Gastroesophageal sphincter (tissue), 3 donors: ENCODE results near the gene PLXNB3.
"Not testable (repeated sequence)": the region's sequence is repeated elsewhere in the genome, so short reads cannot be mapped to it uniquely, and the experiment has no call there.

Source experiments
- EP300 ChIP-seq: sonication (generic); formaldehyde crosslinking; IDR thresholded peaks from one replicate; pipeline ENCODE4 v1.6.1; 2017; ENCODE audit warnings: antibody characterized with exemption, mild to moderate bottlenecking
- POLR2A ChIP-seq, 2 donors: fragments of 450-650 bp; IDR thresholded peaks; one replicate each; pipeline ENCODE4 v1.6.1; 2017; ENCODE audit warnings: antibody characterized with exemption in 2 of 2, mild to moderate bottlenecking in 2 of 2, moderate library complexity in 1 of 2
- POLR2AphosphoS5 ChIP-seq: sonication (generic); formaldehyde crosslinking; IDR thresholded peaks from one replicate; pipeline ENCODE4 v1.6.1; 2017; ENCODE audit warnings: antibody characterized with exemption
- TF ChIP-seq, protein P1 (sequence below), 4 experiments: fragments of 200-600 bp in 2 of 4; fragments of 450-650 bp in 2 of 4; sonication (generic) in 1 of 4; IDR thresholded peaks; one replicate each; pipeline ENCODE4 v1.5.1; 2017 to 2019; ENCODE audit warnings: antibody characterized with exemption in 4 of 4, mild to moderate bottlenecking in 2 of 4, moderate library complexity in 2 of 4

DNA sequence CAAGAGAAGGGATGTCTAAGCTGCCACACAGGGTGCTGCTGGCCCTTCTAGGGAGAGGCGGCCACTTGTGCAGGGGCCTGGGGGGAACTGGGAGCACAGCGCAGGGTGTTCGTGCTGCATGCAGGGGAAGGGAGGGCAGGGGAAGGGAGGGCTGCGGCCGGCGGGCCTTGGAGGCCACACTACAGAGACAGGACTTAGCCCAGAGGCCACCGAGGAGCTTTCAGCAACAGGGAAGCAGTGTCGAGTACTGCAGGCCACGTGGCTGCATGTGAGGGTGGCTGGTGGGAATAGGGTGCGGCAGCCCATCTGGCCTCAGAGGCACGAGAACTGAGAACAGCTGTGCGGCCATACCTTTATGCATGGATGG is 19.0 kb upstream of the PLXNB3 start:
- TF ChIP-seq, protein P1, sequence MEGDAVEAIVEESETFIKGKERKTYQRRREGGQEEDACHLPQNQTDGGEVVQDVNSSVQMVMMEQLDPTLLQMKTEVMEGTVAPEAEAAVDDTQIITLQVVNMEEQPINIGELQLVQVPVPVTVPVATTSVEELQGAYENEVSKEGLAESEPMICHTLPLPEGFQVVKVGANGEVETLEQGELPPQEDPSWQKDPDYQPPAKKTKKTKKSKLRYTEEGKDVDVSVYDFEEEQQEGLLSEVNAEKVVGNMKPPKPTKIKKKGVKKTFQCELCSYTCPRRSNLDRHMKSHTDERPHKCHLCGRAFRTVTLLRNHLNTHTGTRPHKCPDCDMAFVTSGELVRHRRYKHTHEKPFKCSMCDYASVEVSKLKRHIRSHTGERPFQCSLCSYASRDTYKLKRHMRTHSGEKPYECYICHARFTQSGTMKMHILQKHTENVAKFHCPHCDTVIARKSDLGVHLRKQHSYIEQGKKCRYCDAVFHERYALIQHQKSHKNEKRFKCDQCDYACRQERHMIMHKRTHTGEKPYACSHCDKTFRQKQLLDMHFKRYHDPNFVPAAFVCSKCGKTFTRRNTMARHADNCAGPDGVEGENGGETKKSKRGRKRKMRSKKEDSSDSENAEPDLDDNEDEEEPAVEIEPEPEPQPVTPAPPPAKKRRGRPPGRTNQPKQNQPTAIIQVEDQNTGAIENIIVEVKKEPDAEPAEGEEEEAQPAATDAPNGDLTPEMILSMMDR (IDR thresholded peaks at IDR 0.05), result not testable (repeated sequence)
- TF ChIP-seq EP300; POLR2A (IDR thresholded peaks at IDR 0.05); POLR2AphosphoS5: not testable (repeated sequence)
